Epithelial cell of proximal tubule (primary cell): Measurements from ENCODE around the gene PTPRD. TPM values are rescaled to one million over a fixed set of nuclear protein-coding genes. Genes with fewer than 3 reads are reported as not detected.

Experiments used
- DNase-seq: peaks from one replicate; pipeline ENCODE4 v3.0.0-alpha.2; 2011; ENCODE audit warnings: low read depth
- H3K4me3 ChIP-seq: 2 replicates; pipeline ENCODE4 v1.5.1; 2011; ENCODE audit warnings: low read depth, mild to moderate bottlenecking, low read length
- CTCF ChIP-seq: conservative IDR thresholded peaks from 2 replicates; pipeline ENCODE4 v1.5.1; 2012; ENCODE audit warnings: low read depth, mild to moderate bottlenecking, low read length
- total RNA-seq: library from RNA; depleted of rRNA; stranded (reverse); fragments of >200 nt; gene quantifications from 2 replicates; pipeline ENCODE4 v1.2.3, GENCODE V29; 2015

Gene PTPRD
- total RNA-seq, 1 donor from 2014 or later, result 3.2 TPM

GRCh38 chr9:8268216-8268878, 2344.5 kb downstream of the PTPRD start:
- no peak for TF ChIP-seq CTCF
- H3K4me3 ChIP-seq, result no peak overlapping the region
- DNase-seq, result no peak

DNA sequence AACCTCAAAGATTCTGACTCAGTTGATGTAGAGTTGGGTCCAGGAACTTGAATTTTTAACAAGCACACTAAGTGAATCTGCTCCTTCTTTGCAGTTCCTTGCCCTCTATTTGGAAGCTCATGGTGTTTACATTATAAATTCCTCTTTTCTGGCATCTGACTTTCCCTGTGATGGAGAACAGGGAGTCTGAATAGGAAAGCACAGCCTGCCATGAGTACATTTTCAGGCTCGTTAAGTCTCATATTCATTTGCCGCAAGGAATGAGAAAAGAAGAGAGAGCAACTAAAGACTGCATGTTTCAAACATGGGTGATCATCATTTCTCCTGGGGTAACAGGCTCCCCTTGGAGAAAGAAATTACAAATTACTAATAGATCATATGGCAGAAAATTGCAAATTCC, 2345.2 kb downstream of the PTPRD start:
- no peak for DNase-seq
- no peak overlapping the region for H3K4me3 ChIP-seq
- TF ChIP-seq CTCF, result no peak

GRCh38 chr9:8266861-8267260, 2345.9 kb downstream of the PTPRD start:
- TF ChIP-seq CTCF, result no peak
- no peak for DNase-seq
- H3K4me3 ChIP-seq, result no peak overlapping the region

- DNase-seq, result no peak
- TF ChIP-seq CTCF, result no peak
- H3K4me3 ChIP-seq, result no peak overlapping the region
Measured at GRCh38 chr9:8265281-8265680, 2347.5 kb downstream of the PTPRD start.
